DOHH2 (cell line): Measurements from ENCODE around the gene FADS3.

Experiments used
- H3F3A ChIP-seq: fragments of 200-600 bp; sonication (generic), shearing (Covaris generic); 2 replicates; pipeline ENCODE4 v1.6.0; 2016; ENCODE audit warnings: antibody characterized with exemption, mild to moderate bottlenecking; ENCODE audit not compliant: control insufficient read depth, insufficient read depth
- H3K27ac ChIP-seq: fragments of 200-600 bp; sonication (generic); 2 replicates; pipeline ENCODE4 v1.5.1; 2014; ENCODE audit warnings: low read depth, mild to moderate bottlenecking, low read length, moderate library complexity
- H3K27me3 ChIP-seq: fragments of 200-600 bp; sonication (generic); 2 replicates; pipeline ENCODE4 v1.6.1; 2014; ENCODE audit warnings: mild to moderate bottlenecking, low read length, mixed read lengths; ENCODE audit not compliant: control insufficient read depth
- H3K36me3 ChIP-seq: fragments of 200-600 bp; sonication (generic); 2 replicates; pipeline ENCODE4 v1.6.1; 2014; ENCODE audit warnings: mild to moderate bottlenecking, low read length, moderate library complexity, mixed read lengths; ENCODE audit not compliant: control insufficient read depth
- H3K4me1 ChIP-seq: fragments of 200-600 bp; sonication (generic); 2 replicates; pipeline ENCODE4 v1.6.1; 2014; ENCODE audit warnings: mild to moderate bottlenecking, low read length, mixed read lengths; ENCODE audit not compliant: control insufficient read depth
- H3K4me2 ChIP-seq: fragments of 200-600 bp; sonication (generic); 2 replicates; pipeline ENCODE4 v1.6.0; 2014; ENCODE audit warnings: mild to moderate bottlenecking, low read length, moderate library complexity
- H3K4me3 ChIP-seq: fragments of 200-600 bp; sonication (generic); 2 replicates; pipeline ENCODE4 v1.5.1; 2014; ENCODE audit warnings: mild to moderate bottlenecking, low read length, mixed read lengths
- H3K79me2 ChIP-seq: fragments of 200-600 bp; sonication (generic); 2 replicates; pipeline ENCODE4 v1.6.1; 2014; ENCODE audit warnings: mild to moderate bottlenecking, low read length, mixed read lengths; ENCODE audit not compliant: control insufficient read depth
- H3K9me2 ChIP-seq: fragments of 200-600 bp; sonication (generic); replicated peaks from 2 replicates; pipeline ENCODE4 v1.6.1; 2014; ENCODE audit warnings: mild to moderate bottlenecking, low read length, mixed read lengths; ENCODE audit not compliant: control insufficient read depth
- H3K9me3 ChIP-seq: fragments of 200-600 bp; sonication (generic); 2 replicates; pipeline ENCODE4 v1.6.1; 2014; ENCODE audit warnings: antibody characterized with exemption, low read length, mixed read lengths; ENCODE audit not compliant: control insufficient read depth, insufficient read depth
- H4K20me1 ChIP-seq: fragments of 200-600 bp; sonication (generic); 2 replicates; pipeline ENCODE4 v1.6.0; 2014; ENCODE audit warnings: low read depth, mild to moderate bottlenecking, antibody characterized with exemption, low read length, moderate library complexity; ENCODE audit not compliant: control insufficient read depth, insufficient read depth
- EZH2phosphoT487 ChIP-seq: fragments of 200-600 bp; sonication (generic); IDR thresholded peaks from 2 replicates; pipeline ENCODE4 v1.6.1; 2017; ENCODE audit warnings: borderline replicate concordance, mild to moderate bottlenecking, antibody characterized with exemption, low read length, moderate library complexity, mixed read lengths
- TF ChIP-seq, protein P1 (sequence below): fragments of 200-600 bp; sonication (generic); IDR thresholded peaks from one replicate; pipeline ENCODE4 v1.5.1; 2014; ENCODE audit warnings: antibody characterized with exemption, mild to moderate bottlenecking, low read depth, low read length; ENCODE audit not compliant: poor library complexity, severe bottlenecking

The FADS3 gene

DNA sequence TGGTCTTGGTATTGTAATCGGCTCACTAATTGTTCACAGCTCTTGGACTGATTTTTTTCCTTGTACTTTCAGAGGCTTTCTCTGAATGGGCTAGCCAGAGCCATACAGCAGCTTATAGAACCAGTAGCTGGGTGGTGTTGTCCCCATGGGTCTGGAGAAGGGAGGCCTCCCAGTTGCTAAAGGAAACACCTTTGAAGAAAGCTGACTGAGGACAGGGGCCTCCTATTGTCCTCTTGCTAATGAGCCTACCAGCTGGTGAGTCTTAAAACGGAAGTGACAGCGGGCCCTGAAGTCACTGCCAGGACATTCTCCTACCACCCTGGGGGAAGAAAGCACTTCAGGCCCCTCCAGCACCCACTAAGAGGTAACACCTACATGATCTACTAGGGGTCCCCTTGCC, 9.9 kb downstream of the FADS3 start:
- Histone ChIP-seq H3K9me3 (no peaks in the 10 kb centered on the region), H3K36me3 (peaks cover 21% of the 10 kb centered on the region), H4K20me1 (no peaks in the 10 kb centered on the region), H3K9me2 (no peaks in the 10 kb centered on the region), H3K4me3 (peak overlapping the region; percentile 86), H3K27ac (peak overlapping the region; percentile 98), H3K27me3 (no peaks in the 10 kb centered on the region), H3K4me2 (peak overlapping the region; percentile 97), H3K4me1 (peaks cover 64% of the 10 kb centered on the region), H3K79me2 (peaks cover 25% of the 10 kb centered on the region), H3F3A (peaks cover 15% of the 10 kb centered on the region)
- TF ChIP-seq EZH2phosphoT487: no peak
- TF ChIP-seq, protein P1, sequence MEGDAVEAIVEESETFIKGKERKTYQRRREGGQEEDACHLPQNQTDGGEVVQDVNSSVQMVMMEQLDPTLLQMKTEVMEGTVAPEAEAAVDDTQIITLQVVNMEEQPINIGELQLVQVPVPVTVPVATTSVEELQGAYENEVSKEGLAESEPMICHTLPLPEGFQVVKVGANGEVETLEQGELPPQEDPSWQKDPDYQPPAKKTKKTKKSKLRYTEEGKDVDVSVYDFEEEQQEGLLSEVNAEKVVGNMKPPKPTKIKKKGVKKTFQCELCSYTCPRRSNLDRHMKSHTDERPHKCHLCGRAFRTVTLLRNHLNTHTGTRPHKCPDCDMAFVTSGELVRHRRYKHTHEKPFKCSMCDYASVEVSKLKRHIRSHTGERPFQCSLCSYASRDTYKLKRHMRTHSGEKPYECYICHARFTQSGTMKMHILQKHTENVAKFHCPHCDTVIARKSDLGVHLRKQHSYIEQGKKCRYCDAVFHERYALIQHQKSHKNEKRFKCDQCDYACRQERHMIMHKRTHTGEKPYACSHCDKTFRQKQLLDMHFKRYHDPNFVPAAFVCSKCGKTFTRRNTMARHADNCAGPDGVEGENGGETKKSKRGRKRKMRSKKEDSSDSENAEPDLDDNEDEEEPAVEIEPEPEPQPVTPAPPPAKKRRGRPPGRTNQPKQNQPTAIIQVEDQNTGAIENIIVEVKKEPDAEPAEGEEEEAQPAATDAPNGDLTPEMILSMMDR: no peak

DNA sequence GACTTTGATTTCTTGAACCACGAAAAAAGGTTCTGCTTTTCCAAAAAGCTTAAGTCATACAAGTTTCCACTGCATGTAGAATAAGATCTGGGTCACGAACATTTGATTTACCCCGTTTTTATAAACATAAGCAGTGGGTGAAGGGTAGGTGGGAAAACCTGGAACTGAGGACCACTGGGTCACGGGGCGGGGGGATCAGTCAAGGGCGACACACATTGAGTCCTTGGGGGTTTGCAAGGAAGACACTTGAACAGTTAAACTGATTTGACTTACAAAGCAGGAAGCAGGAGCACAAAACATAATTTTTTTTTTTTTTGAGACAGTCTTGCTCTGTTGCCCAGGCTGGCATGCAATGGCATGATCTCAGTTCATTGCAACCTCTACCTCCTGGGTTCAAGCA, 10.9 kb downstream of the FADS3 start:
- peak overlapping the region; percentile 98 for H3K27ac ChIP-seq
- no peaks in the 10 kb centered on the region for H3K9me2 ChIP-seq
- no peak for TF ChIP-seq EZH2phosphoT487
- H3K27me3 ChIP-seq: no peaks in the 10 kb centered on the region
- no peaks in the 10 kb centered on the region for H4K20me1 ChIP-seq
- H3K4me3 ChIP-seq: peak overlapping the region; percentile 86
- H3F3A ChIP-seq: peaks cover 15% of the 10 kb centered on the region
- peaks cover 18% of the 10 kb centered on the region for H3K79me2 ChIP-seq
- H3K9me3 ChIP-seq: no peaks in the 10 kb centered on the region
- peaks cover 21% of the 10 kb centered on the region for H3K36me3 ChIP-seq
- peaks cover 64% of the 10 kb centered on the region for H3K4me1 ChIP-seq
- peak overlapping the region; percentile 97 for H3K4me2 ChIP-seq

DNA sequence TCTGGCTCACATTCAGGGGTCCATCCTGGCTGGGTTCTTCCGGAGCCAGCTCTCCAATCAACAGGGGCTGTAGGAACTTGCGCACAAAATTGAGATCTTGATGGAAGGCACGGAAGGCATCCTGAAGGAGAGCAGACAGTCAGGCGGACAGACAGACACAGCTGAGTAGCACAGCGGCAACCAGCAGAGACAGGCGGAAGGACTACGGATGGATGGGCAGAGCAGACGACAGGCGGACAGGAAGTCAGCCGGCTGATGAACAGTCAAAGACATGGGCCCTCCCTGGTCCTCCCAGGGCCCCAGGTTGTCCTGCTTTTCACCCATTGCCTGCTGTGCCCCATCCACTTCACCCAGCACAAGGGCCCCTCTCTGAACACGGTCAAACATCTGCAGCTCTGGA, 11.3 kb downstream of the FADS3 start:
- peak overlapping the region; percentile 97 for H3K4me2 ChIP-seq

DNA sequence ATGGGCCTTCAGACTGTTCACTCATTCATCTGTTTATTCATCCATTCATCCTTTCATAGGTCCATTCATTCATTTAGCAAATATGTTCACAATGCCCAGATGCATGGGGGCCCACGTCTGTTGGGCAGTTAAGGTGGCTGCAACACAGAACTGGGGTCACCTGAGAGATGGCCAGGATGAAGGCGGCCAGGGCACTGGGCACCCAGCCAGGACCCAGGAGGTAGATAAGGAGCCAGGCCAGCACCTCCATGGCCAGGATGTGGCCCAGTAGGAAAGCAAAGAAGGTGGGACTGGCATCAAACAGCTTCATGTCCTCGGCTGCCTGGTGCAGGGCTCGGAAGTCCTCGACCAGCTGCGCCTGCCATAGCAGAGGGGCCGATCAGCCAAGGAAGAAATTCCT, 12.2 kb downstream of the FADS3 start:
- TF ChIP-seq, protein P1: no peak
- no peak for TF ChIP-seq EZH2phosphoT487

More for the DNA sequence above, 11.3 kb downstream of the FADS3 start:
- peaks cover 15% of the 10 kb centered on the region for H3F3A ChIP-seq
- no peaks in the 10 kb centered on the region for H3K27me3 ChIP-seq
- no peaks in the 10 kb centered on the region for H3K9me2 ChIP-seq
- H3K36me3 ChIP-seq: peaks cover 21% of the 10 kb centered on the region
- H3K79me2 ChIP-seq: peaks cover 18% of the 10 kb centered on the region
- peak overlapping the region; percentile 98 for H3K27ac ChIP-seq
- peak overlapping the region; percentile 86 for H3K4me3 ChIP-seq
- TF ChIP-seq, protein P1: no peak
- TF ChIP-seq EZH2phosphoT487: no peak
- no peaks in the 10 kb centered on the region for H4K20me1 ChIP-seq
- H3K9me3 ChIP-seq: no peaks in the 10 kb centered on the region
- peaks cover 61% of the 10 kb centered on the region for H3K4me1 ChIP-seq

More for the DNA sequence above, 12.2 kb downstream of the FADS3 start:
- Histone ChIP-seq H3K27ac (peak overlapping the region; percentile 98), H3K36me3 (peaks cover 21% of the 10 kb centered on the region), H4K20me1 (no peaks in the 10 kb centered on the region), H3K4me3 (peak overlapping the region; percentile 86), H3K9me3 (no peaks in the 10 kb centered on the region), H3K27me3 (no peaks in the 10 kb centered on the region), H3K4me1 (peaks cover 61% of the 10 kb centered on the region), H3K79me2 (peaks cover 18% of the 10 kb centered on the region), H3K4me2 (peak overlapping the region; percentile 97), H3F3A (peaks cover 15% of the 10 kb centered on the region), H3K9me2 (no peaks in the 10 kb centered on the region)
